Epithelial cell of proximal tubule (primary cell): ENCODE measurements around the gene PEPD. TPM values are rescaled to one million over a fixed set of nuclear protein-coding genes. Genes with fewer than 3 reads are reported as not detected.

Experiments
- DNase-seq: peaks from one replicate; pipeline ENCODE4 v3.0.0-alpha.2; 2011; ENCODE audit warnings: low read depth
- H3K4me3 ChIP-seq: 2 replicates; pipeline ENCODE4 v1.5.1; 2011; ENCODE audit warnings: low read depth, mild to moderate bottlenecking, low read length
- CTCF ChIP-seq: conservative IDR thresholded peaks from 2 replicates; pipeline ENCODE4 v1.5.1; 2012; ENCODE audit warnings: low read depth, mild to moderate bottlenecking, low read length
- total RNA-seq: library from RNA; depleted of rRNA; stranded (reverse); fragments of >200 nt; gene quantifications from 2 replicates; pipeline ENCODE4 v1.2.3, GENCODE V29; 2015

The PEPD gene
- total RNA-seq, 1 donor from 2014 or later: 56.7 TPM

- no peak overlapping the region for H3K4me3 ChIP-seq
- TF ChIP-seq CTCF: no peak
- no peak for DNase-seq
Observed at GRCh38 chr19:33464733-33465115, 56.9 kb downstream of the PEPD start.

- TF ChIP-seq CTCF: no peak
- DNase-seq: no peak
- H3K4me3 ChIP-seq: no peak overlapping the region
Observed at GRCh38 chr19:33464010-33464732, 57.4 kb downstream of the PEPD start.

DNA sequence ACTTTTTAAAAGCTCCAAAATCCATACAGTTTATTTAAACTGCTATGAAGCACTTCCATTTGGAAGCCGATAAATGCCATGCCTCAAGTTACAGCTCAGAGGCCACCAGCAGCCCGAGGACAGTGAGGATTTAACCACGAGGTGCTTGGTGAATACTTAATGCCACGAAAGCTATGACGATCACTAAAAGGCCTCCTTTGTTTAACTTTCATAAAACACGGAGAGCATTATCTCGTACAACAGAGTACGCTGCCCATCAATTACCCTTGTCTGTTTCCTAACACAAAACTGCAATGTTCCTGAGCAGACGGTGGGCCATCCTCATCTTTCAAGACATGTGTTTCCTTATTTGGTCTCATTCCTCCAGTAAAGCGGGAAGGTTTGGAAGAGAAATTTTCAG lies 58.4 kb downstream of the PEPD start:
- no peak overlapping the region for H3K4me3 ChIP-seq
- DNase-seq: no peak
- TF ChIP-seq CTCF: no peak

DNA sequence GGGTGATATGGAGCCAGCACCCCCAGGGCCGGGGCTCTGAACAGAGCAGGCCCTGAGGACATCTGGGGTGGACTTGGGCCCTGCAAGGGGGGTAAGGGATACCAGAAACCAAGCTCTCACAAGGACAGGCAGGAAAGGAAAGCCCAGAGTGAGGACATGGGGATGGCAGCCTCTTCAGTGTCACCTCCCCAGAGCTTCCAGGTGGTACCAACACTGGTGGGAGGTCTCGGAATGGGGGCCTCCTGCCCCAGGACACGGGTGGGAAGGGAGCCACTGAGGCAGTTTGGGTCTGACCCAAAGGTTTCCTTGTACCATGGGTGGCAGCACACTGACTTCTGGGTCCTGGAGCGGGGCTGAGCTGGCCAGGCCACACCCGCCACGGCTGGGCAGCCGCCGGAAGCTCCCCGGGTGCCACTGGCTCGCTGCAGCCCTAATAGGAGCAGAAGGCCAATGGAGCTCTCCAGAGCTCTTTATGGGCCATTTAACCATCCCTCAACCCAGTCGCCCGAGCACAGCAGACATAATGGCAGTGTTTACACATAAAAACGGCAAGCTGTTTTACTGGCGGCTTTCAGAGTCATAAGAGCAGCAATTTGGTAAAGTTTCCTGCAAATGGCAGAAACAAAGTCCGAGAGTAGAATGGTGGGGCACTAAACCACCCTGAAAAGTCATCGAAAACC lies 59.3 kb downstream of the PEPD start:
- no peak for DNase-seq
- TF ChIP-seq CTCF: no peak
- H3K4me3 ChIP-seq: no peak overlapping the region

- no peak overlapping the region for H3K4me3 ChIP-seq
- no peak for TF ChIP-seq CTCF
- no peak for DNase-seq
Observed at GRCh38 chr19:33461256-33462111, 60.1 kb downstream of the PEPD start.

GRCh38 chr19:33460221-33460908 lies 61.2 kb downstream of the PEPD start:
- no peak for TF ChIP-seq CTCF
- DNase-seq: no peak
- no peak overlapping the region for H3K4me3 ChIP-seq
